HCEC 1CT (cell line): ENCODE data around the gene C1orf115.
"Not testable (repeated sequence)": the region's sequence is repeated elsewhere in the genome, so short reads cannot be mapped to it uniquely, and the experiment has no call there.

ENCODE experiments used
- DNase-seq: peaks from one replicate; pipeline ENCODE4 v3.0.0-alpha.2; 2017

C1orf115 gene

DNA sequence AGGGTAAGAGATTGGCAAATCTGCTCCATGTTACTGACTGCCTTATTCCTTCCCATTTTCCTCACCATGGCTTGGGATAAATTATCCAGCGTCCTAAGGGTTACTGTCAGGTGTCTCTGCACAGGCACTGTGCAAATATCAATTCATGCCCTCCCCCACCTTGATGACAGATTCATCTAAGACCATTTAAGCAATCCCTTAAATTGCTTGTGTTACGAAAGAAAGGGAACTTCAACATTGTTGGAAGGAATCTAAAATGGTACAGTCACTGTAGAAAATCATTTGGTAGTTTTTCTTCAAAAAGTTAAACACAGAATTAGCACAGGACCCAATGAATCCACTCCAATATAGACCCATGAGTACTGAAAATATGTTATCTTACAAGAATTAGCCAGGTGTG is 40.3 kb downstream of the C1orf115 start:
- DNase-seq, result no peak

DNA sequence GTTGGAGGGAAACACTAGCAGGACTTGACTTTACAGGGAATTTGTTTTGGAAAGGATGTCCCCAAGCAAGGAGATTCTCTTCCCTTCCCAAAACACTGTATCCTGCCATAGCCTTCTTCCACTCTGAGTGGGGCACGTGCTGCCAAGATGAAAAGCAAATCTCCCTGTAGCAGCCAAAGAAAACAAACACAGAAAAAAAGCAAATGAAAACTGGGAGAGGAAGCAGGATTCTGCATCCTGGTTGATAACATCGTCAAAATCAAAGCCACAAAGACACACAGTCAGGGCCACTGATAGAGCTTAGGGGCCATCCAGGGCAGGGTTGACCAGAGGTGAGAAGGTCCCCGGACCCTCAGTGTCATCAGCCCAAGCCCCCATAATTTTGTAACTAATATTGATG is 42.0 kb downstream of the C1orf115 start:
- DNase-seq, result no peak

DNA sequence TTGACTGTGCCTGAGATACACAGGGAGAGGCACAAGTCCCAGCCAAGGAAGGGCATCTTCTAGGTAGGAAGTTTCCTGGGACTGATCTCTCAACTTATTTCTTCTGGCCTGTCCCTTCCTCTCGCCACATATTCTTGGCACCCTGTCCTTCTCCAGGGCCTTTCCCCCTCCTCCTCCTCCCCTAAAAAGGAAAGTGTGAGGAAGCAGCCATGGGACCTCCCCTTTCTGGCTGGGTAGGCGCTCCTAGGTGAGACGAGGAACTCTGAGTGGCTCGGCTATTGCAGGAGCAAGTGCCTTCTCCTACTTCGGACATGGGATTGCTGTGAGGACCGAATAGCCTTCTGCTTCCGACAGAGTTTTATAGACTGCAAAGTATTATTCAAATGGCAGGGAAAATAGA is 42.5 kb downstream of the C1orf115 start:
- DNase-seq, result no peak

DNA sequence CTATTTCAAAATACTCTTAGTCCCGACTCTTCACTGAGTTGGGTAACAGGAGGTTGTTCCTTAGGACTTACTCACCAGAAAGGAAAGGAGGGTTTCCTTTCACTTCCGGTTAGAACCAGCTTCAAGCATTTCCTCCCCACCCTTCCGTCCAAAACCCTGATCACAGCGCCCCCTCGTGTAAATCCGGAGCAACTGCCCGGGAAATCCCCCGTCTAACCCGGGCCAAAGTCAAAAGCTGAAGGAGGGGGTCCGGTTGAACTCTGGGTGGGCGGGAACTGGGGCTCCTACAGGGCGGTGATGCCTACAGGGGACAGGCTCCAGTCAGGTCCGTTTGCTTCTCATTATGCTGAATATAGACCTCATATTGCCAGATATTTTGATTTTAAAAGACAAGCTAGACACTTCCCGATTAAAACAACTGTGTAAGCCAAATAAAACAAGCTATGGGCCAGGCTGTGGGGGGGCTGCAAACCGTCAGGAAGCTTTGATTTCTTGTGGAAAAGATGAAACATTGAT is 43.0 kb downstream of the C1orf115 start:
- peak; percentile 93 for DNase-seq

DNA sequence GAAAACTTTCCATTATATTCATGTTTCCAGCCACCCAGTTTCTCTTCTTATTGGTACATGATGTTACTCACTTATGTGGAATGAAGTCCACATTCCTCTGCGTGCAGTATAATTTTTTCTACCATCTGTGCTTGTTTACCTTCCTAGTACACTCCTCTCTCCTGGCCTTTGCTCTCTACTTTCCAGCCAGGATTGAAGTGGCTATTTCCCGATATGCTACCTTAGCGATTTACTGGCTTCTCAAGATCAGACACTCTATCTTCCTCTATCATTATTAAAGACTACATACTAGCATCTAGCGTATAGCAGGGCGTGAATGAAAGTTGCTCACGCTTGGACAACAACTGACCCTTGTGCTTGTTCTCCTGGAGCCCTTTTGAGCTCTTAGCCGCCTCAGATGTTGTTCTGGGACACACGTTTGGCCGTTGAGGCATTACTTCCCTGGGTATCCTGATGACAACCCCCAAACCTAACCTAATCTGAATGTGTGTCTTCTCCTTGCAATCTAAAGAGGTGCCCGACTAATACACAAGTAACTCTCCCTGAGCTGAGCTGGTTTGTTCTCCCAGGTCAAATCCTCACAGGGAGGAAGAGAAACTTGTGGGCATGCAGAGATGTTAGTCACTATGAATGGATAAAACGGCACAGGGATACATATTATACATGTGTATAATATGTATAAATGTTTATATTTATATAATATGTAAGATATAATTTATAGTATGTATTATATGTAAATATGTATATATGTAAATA is 44.6 kb downstream of the C1orf115 start:
- DNase-seq, result peak; percentile 79

DNA sequence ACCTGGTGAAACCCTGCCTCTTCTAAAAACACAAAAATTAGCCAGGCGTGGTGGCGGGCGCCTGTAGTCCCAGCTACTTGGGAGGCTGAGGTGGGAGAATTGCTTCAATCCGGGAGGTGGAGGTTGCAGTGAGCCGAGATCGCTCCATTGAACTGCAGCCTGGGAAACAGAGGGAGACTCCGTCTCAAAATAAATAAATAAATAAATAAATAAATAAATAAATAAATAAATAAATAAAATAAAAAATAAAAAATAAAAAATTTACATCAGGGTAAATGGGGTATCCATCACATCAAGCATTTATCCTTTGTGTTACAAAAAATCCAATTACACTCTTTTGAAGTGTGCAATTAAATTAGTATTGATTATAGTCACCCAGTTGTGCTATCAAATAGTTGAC is 46.1 kb downstream of the C1orf115 start:
- DNase-seq, result not testable (repeated sequence)

DNA sequence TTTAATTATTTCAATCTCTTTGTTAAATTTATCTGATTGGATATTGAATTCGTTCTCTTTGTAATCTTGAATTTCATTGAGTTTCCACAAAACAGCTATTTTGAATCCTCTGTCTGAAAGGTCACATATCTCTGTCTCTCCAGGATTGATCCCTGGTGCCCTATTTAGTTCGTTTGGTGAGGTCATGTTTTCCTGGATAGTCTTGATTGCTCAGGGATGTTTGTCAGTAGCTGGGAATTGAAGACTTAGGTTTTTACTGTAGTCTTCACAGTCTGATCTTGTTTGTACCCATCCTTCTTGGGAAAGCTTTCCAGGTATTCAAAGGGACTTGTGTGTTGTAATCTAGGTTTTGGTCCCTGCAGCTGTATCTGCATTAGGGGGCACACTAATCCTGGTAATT is 51.2 kb downstream of the C1orf115 start:
- DNase-seq, result no peak

DNA sequence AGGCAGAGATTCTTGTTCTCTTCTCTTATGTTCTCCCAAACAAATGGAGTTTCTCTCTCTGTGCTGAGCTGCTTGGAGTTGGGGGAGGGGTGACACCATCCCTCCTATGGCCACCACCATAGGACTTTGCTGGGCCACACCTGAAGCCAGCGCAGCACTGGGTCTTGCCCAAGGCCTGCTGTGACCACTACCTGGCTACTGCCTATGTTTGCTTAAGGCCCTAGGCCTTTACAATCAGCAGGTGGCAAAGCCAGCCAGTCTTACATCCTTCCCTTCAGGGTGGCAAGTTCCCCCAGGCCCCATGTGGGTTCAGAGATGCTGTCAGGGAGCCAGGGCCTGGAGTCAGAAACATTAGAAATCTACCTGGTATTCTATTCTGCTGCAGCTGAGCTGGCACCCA is 51.7 kb downstream of the C1orf115 start:
- DNase-seq, result no peak

DNA sequence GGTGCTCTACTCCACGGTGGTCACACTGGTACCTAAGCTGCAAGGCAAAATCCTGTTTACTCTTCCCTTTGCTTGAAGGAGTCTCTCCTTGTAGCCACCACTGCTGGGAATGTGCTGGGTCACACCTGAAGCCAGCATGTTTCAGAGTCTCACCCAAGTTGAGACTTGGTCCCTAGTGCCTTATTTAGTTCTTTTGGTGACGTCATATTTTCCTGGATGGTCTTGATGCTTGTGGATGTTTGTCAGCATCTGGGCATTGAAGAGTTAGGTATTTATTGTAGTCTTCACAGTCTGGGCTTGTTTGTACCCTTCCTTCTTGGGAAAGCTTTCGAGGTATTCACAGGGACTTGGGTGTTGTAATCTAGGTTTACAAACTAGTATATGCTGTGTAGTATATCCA is 52.4 kb downstream of the C1orf115 start:
- no peak for DNase-seq

DNA sequence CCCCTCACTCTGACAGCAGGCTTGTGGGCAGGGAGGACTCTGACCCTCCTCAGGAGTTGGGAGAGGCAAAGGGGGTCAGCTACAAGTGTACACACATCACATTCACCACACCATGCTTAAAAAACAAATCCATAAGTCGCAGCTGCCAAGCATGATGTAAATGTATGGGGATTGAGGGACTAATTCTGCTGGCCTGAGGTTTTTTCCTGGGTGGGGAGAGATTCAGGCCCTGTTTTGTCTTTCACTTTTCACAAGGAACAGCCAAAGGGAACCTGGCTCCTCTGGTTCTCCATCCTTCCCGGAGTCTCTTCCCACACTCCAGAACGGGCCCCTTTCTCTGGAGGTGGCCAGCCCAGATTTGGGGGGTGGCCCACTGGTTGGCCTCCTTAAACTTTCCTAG is 56.7 kb downstream of the C1orf115 start:
- DNase-seq, result no peak

DNA sequence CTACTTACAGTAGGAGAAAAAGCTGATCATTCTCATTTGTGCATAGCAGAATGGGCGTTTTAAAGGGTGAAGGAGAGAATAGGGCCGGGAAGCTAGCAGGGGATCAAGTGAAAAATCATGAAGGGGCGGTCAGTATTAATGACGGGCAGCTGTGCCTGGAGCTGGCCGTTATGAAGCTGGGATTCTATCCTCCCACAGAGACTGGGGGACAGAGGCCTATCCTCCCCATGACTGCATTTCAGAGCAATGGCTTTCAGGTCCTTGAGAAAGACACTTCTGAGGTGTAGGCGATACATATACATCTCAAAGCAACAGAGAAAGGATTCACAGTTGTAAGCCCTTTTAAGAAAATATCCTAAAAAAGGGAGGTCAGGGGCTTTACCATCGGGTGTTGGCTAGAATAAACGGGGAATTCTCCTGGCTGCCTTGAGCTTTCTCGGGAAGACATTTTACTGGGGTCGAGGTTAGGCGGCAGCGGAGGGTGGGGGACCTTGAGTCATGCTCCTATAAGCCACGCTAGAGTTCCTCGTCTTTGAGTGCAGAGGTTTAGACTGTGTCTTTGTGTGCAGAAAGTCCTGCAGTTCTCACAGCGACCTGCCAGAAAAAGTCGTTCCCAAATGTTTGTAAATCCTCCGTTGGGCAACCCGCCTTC is 57.4 kb downstream of the C1orf115 start:
- no peak for DNase-seq

DNA sequence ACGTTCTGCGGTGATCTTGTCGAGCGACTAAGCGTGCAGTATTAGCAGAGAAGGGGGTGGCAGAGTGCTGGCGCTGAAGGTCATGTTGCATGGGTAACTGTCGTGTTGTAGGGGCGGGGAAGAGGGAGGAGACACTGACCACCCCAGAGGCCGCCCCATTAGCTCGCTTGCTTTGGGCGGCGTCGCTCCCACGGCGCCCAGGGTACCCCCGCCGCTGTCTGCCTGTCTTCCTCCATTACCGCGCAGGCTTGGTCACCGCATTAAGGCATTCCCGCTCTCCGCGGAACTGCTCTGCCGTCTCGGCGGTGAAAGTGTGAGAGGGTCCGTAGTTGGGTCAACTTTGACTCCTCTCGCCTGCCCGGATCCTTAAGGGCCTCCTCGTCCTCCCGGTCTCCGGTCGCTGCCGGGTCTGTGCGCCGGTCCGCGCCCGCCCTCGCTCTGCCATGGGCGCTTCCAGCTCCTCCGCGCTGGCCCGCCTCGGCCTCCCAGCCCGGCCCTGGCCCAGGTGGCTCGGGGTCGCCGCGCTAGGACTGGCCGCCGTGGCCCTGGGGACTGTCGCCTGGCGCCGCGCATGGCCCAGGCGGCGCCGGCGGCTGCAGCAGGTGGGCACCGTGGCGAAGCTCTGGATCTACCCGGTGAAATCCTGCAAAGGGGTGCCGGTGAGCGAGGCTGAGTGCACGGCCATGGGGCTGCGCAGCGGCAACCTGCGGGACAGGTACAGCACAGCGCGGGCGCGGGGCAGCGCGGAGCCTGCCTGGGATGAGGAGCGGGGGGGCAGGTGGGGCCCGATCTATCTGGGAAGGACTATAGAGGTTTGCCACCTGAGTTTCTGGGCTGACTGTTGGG is 58.1 kb downstream of the C1orf115 start, which contains the start of gene MTARC2:
Gene MTARC2 (plus strand): TSS at position 234 of the 846 bp plus-strand sequence. CDS start 210 bp downstream, at position 444.
- peak; percentile 65 for DNase-seq
